Chondrocyte (in vitro differentiated cells): ENCODE results near the gene CD44. TPM values are rescaled to one million over a fixed set of nuclear protein-coding genes. Genes with fewer than 3 reads are reported as not detected.

Source experiments
- DNase-seq: peaks from one replicate; pipeline ENCODE4 v3.0.0; 2021; ENCODE audit warnings: mixed read lengths, low spot score
- H3K27ac Mint-ChIP-seq: one replicate; pipeline ENCODE4 v1.8.0; 2021; ENCODE audit warnings: mild to moderate bottlenecking, moderate library complexity, mixed read lengths; ENCODE audit not compliant: unreplicated experiment
- H3K27me3 Mint-ChIP-seq: 2 replicates; pipeline ENCODE4 v1.8.0; 2021; ENCODE audit warnings: low read depth, mixed read lengths
- H3K36me3 Mint-ChIP-seq: 2 replicates; pipeline ENCODE4 v1.8.0; 2021; ENCODE audit warnings: low read depth, mixed read lengths
- H3K4me1 Mint-ChIP-seq: 2 replicates; pipeline ENCODE4 v1.8.0; 2021; ENCODE audit warnings: low read depth, mild to moderate bottlenecking, mixed read lengths
- H3K4me3 Mint-ChIP-seq: one replicate; pipeline ENCODE4 v1.8.0; 2021; ENCODE audit warnings: mild to moderate bottlenecking, moderate library complexity, mixed read lengths; ENCODE audit not compliant: unreplicated experiment
- H3K9me3 Mint-ChIP-seq: 2 replicates; pipeline ENCODE4 v1.8.0; 2021; ENCODE audit warnings: low read depth, mixed read lengths
- total RNA-seq: library from RNA; stranded (reverse); gene quantifications from 3 replicates; pipeline ENCODE4 v1.2.1, GENCODE V29; 2021
- TF ChIP-seq, protein P1 (sequence below): fragments of 200-600 bp; sonication (generic); IDR thresholded peaks from 2 replicates; pipeline ENCODE4 v1.5.0; 2021; ENCODE audit warnings: antibody characterized with exemption, mild to moderate bottlenecking, moderate library complexity

Gene CD44
- total RNA-seq, 1 donor from 2014 or later = 179 TPM

DNA sequence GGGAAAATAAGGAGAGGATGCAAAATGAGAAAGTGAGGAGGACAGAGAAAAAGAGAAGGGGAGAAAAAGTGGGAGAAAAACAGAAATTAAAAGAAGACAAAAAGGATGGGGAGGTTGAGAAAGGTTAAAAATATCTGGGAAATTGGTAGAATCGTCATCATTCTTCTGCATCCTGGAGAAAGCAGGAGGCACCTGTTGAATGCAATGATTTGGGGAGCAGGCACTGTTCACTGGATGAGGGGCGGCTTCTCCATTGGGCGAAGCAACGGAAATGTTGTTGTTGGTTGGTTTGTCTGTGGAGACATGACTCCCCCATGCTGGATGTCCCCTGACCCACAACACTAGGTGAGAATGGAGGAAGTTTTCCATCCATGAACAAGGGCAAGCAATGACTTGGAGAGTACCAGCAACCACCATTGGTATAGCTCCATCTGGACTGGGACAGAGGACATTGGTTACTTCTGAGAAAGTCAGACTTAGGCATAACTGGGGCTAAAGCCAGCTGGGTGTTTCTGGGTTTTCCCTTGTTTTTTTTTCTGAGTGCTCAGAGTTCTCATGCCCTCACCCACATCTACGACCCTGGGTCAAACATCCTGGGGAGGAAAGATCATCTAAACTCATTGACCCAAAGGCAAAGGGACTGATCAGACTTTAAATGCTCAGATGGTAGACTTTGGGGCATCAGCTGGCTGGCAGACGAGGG lies 11.9 kb upstream of the CD44 start:
- Mint-ChIP-seq H3K4me3 (no peak overlapping the region), H3K27ac (no peak overlapping the region), H3K27me3 (peaks cover 9% of the 10 kb centered on the region), H3K36me3 (no peaks in the 10 kb centered on the region), H3K4me1 (peaks cover 5% of the 10 kb centered on the region), H3K9me3 (no peaks in the 10 kb centered on the region)
- TF ChIP-seq, protein P1, sequence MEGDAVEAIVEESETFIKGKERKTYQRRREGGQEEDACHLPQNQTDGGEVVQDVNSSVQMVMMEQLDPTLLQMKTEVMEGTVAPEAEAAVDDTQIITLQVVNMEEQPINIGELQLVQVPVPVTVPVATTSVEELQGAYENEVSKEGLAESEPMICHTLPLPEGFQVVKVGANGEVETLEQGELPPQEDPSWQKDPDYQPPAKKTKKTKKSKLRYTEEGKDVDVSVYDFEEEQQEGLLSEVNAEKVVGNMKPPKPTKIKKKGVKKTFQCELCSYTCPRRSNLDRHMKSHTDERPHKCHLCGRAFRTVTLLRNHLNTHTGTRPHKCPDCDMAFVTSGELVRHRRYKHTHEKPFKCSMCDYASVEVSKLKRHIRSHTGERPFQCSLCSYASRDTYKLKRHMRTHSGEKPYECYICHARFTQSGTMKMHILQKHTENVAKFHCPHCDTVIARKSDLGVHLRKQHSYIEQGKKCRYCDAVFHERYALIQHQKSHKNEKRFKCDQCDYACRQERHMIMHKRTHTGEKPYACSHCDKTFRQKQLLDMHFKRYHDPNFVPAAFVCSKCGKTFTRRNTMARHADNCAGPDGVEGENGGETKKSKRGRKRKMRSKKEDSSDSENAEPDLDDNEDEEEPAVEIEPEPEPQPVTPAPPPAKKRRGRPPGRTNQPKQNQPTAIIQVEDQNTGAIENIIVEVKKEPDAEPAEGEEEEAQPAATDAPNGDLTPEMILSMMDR = no peak
- no peak for DNase-seq

DNA sequence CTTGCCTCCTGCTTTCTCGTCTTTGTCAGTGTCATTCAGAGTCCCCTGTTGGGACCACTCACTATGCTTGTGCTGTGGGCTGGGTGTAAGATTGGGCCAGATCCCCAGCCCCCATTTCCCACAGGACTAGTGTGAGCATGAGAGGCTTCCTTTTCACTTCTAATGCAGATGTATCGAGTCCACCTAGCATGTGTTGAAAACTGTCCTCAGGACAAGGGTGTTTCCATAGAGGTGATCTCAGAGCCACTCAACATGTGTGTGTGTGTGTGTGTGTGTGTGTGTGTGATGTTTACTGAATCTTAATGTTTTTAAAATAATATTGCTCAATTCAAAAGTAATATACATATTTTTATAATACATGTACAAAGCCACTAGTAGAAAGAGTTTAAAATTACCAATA lies 11.4 kb upstream of the CD44 start:
- TF ChIP-seq, protein P1 = no peak
- H3K4me1 Mint-ChIP-seq = peaks cover 5% of the 10 kb centered on the region
- H3K9me3 Mint-ChIP-seq = no peaks in the 10 kb centered on the region
- no peak overlapping the region for H3K4me3 Mint-ChIP-seq
- no peaks in the 10 kb centered on the region for H3K36me3 Mint-ChIP-seq
- no peak for DNase-seq
- H3K27ac Mint-ChIP-seq = no peak overlapping the region
- peaks cover 4% of the 10 kb centered on the region for H3K27me3 Mint-ChIP-seq

DNA sequence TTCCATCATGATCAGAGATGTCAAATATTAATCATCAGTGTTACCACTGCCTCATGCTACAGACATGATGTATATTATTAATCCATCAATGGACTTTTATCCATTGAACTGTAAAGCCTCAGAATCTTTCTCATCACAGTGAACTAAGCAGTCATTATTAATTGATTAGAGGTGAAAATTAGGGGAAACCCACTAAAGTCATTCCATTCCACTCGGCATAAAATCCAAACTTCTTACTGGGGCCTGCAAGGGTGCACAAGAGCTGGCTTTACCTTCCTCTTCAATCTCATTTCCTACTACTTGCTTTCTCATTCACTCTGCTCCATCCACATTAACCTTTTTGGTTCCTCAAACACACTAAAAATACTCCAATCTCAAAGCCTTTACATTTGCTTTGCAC lies 7.9 kb upstream of the CD44 start:
- Mint-ChIP-seq H3K4me3 (no peak overlapping the region), H3K4me1 (peaks cover 12% of the 10 kb centered on the region), H3K36me3 (no peaks in the 10 kb centered on the region), H3K9me3 (no peaks in the 10 kb centered on the region), H3K27ac (no peak overlapping the region), H3K27me3 (no peaks in the 10 kb centered on the region)
- DNase-seq = no peak
- TF ChIP-seq, protein P1 = no peak

DNA sequence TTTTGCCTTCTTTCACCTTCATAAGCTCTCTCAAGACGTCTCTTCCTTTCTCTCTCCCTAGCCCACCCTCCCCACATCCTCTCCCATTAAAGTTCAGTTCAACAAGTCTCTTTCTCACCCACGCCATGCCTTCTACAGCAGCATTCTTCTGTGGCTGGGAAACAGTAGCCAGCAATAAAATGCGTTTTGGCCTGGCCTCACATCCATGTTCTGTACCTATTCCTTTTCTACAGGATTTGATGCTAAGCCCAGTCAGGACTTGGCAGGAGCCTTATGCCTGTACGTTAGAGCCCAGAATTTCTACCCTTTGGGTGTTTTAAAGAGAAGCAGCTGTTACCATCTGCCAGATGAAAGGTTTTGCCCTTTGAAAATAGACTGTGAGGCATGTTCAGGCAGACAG lies 7.1 kb upstream of the CD44 start:
- Mint-ChIP-seq H3K27me3 (no peaks in the 10 kb centered on the region), H3K36me3 (no peaks in the 10 kb centered on the region), H3K27ac (no peak overlapping the region), H3K4me1 (peaks cover 6% of the 10 kb centered on the region), H3K9me3 (no peaks in the 10 kb centered on the region), H3K4me3 (no peak overlapping the region)
- no peak for DNase-seq
- TF ChIP-seq, protein P1 = no peak

DNA sequence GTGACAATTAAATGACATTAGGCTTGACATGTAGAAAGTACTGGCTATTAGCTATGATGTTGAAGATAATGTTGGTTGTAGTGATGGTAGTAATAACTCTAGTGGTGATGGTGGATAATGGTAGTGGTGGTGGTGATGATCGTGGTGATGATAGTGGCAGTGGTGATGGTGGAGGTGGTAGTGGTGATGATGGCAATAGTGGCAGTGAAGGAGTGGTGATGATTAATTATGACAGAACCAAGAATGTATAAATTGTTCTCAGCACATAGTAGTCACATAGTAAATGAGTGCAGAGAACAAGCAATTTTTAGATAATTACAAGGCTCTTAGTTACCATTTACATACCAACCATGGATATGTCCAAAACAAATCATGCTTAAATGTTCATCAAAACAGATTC lies 5.3 kb upstream of the CD44 start:
- no peak overlapping the region for H3K27ac Mint-ChIP-seq
- TF ChIP-seq, protein P1 = no peak
- H3K4me1 Mint-ChIP-seq = peaks cover 15% of the 10 kb centered on the region
- H3K36me3 Mint-ChIP-seq = no peaks in the 10 kb centered on the region
- no peak overlapping the region for H3K4me3 Mint-ChIP-seq
- no peak for DNase-seq
- H3K27me3 Mint-ChIP-seq = no peaks in the 10 kb centered on the region
- H3K9me3 Mint-ChIP-seq = no peaks in the 10 kb centered on the region
